Activated CD4-positive, CD25-positive, alpha-beta regulatory T cell treated with anti-CD3 and anti-CD28 coated beads, Interleukin-2, amount 50 U/mL, for 16 hours (primary cell): ENCODE measurements around the gene CLHC1.
"Not testable (repeated sequence)": the region's sequence is repeated elsewhere in the genome, so short reads cannot be mapped to it uniquely, and the experiment has no call there.

ENCODE experiments used
- DNase-seq: peaks from one replicate; pipeline ENCODE4 v3.0.0-alpha.2; 2020; ENCODE audit warnings: low read depth, low spot score

Gene CLHC1

GRCh38 chr2:55232863-55233657 is 967 bp upstream of the CLHC1 start:
- DNase-seq = peak; percentile 18

- DNase-seq = no peak
Measured at GRCh38 chr2:55231546-55232083, 478 bp downstream of the CLHC1 start.

- no peak for DNase-seq
Measured at GRCh38 chr2:55230551-55230950, 1.5 kb downstream of the CLHC1 start.

GRCh38 chr2:55229221-55229620 is 2.9 kb downstream of the CLHC1 start:
- DNase-seq = no peak

GRCh38 chr2:55228226-55228563 is 3.9 kb downstream of the CLHC1 start:
- DNase-seq = no peak

GRCh38 chr2:55227437-55228225 is 4.5 kb downstream of the CLHC1 start:
- not testable (repeated sequence) for DNase-seq

- DNase-seq = no peak
Measured at GRCh38 chr2:55225481-55226020, 6.5 kb downstream of the CLHC1 start.

GRCh38 chr2:55224761-55225261 is 7.3 kb downstream of the CLHC1 start:
- DNase-seq = no peak

- no peak for DNase-seq
Measured at GRCh38 chr2:55223958-55224760, 7.9 kb downstream of the CLHC1 start.

- DNase-seq = no peak
Measured at GRCh38 chr2:55213822-55214221, 18.3 kb downstream of the CLHC1 start.

GRCh38 chr2:55204950-55205349 is 27.1 kb downstream of the CLHC1 start:
- no peak for DNase-seq

- no peak for DNase-seq
Measured at GRCh38 chr2:55204536-55204935, 27.6 kb downstream of the CLHC1 start.

- no peak for DNase-seq
Measured at GRCh38 chr2:55200416-55200815, 31.7 kb downstream of the CLHC1 start.

GRCh38 chr2:55196526-55196925 is 35.6 kb downstream of the CLHC1 start:
- DNase-seq = no peak

GRCh38 chr2:55191888-55192287 is 40.2 kb downstream of the CLHC1 start:
- DNase-seq = not testable (repeated sequence)

- DNase-seq = not testable (repeated sequence)
Measured at GRCh38 chr2:55186837-55187236, 45.3 kb downstream of the CLHC1 start.

GRCh38 chr2:55180374-55180773 is 51.7 kb downstream of the CLHC1 start:
- no peak for DNase-seq

GRCh38 chr2:55176094-55176415 is 56.0 kb downstream of the CLHC1 start:
- no peak for DNase-seq

GRCh38 chr2:55175254-55176093 is 56.6 kb downstream of the CLHC1 start:
- no peak for DNase-seq

- no peak for DNase-seq
Measured at GRCh38 chr2:55173438-55174054, 58.5 kb downstream of the CLHC1 start.
